ENCODE data around the gene NRXN3. TPM values are rescaled to one million over a fixed set of nuclear protein-coding genes. Genes with fewer than 3 reads are reported as not detected.

The NRXN3 gene
- total and polyA plus RNA-seq, 2 donors (not counting 1 experiment from before 2014, with no cell fraction given): not detected

DNA sequence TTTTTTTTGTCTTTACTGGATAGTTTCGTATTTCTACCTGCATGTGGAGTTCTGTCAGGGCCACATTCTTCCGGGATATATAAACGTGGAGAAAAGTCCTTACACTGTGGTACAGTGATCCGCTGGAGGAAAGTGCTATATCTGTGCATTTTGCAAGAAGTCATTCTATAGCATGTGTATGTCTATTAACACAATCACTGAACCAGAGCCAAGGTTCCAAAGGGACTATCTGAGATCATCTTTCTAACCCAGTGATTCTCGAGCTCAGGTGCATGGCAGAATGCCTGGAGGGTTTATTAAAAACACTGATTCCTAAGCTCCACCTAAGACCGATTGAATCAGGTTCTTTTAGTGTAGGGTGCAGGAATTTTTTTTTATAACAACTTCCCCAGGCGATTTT is 354.0 kb downstream of the NRXN3 start:
- Histone ChIP-seq H2AFZ (ENCODE audit: insufficient read depth, low read depth, low read length, poor library complexity, severe bottlenecking) (no peak overlapping the region), H4K20me1 (ENCODE audit: control insufficient read depth, insufficient read depth, low read length, poor library complexity, severe bottlenecking) (no peaks in the 10 kb centered on the region), H3K4me1 (ENCODE audit: control insufficient read depth in 2 of 2, insufficient read depth in 2 of 2, low read length in 2 of 2) (no peaks in the 10 kb centered on the region), H3K27ac (ENCODE audit: low read length in 2 of 2) (no peak overlapping the region), H3K4me2 (replicated peaks; ENCODE audit: low read depth, low read length, poor library complexity, severe bottlenecking) (no peak overlapping the region), H3K79me2 (ENCODE audit: control insufficient read depth, insufficient read depth, low read length) (no peaks in the 10 kb centered on the region), H3K9me3 (ENCODE audit: control extremely low read depth in 1 of 3, control insufficient read depth in 2 of 3, insufficient read depth in 1 of 3, low read length in 2 of 3) (no peaks in the 10 kb centered on the region), H3K27me3 (replicated peaks in 1 of 4; ENCODE audit: control extremely low read depth in 1 of 4, control insufficient read depth in 3 of 4, insufficient read depth in 4 of 4, low read length in 3 of 4) (no peaks in the 10 kb centered on the region), H3K36me3 (replicated peaks in 1 of 2; ENCODE audit: control extremely low read depth in 1 of 2, control insufficient read depth in 1 of 2, extremely low read depth in 1 of 2, insufficient read depth in 2 of 2, low read length in 1 of 2) (no peaks in the 10 kb centered on the region), H3K9ac (ENCODE audit: low read length) (no peak overlapping the region), H3K4me3 (ENCODE audit: control extremely low read depth in 1 of 5, extremely low read depth in 1 of 5, insufficient read depth in 1 of 5, low read depth in 2 of 5, low read length in 4 of 5) (no peak overlapping the region)
- intact Hi-C loops (cut with micrococcal nuclease): no loop called here
- WGBS (ENCODE audit: insufficient coverage): 90% methylated on average over 3 of the region's 7 CpGs
- Mint-ChIP-seq H3K4me1 (no peaks in the 10 kb centered on the region), H3K27ac (no peak overlapping the region), H3K4me3 (no peak overlapping the region), H3K27me3 (no peaks in the 10 kb centered on the region), H3K9me3 (ENCODE audit: insufficient read depth) (no peaks in the 10 kb centered on the region)
- DNase-seq: no peak
- TF ChIP-seq CTCF (IDR thresholded peaks at IDR 0.05) (no peak), EZH2 (IDR thresholded peaks at IDR 0.05; ENCODE audit: borderline replicate concordance, insufficient read depth, low read depth, low read length, poor library complexity, severe bottlenecking) (no peak)
- CTCF ChIA-PET: no interaction called here
- POLR2A ChIA-PET: no interaction called here
- ATAC-seq (ENCODE audit: low read depth): no peak

DNA sequence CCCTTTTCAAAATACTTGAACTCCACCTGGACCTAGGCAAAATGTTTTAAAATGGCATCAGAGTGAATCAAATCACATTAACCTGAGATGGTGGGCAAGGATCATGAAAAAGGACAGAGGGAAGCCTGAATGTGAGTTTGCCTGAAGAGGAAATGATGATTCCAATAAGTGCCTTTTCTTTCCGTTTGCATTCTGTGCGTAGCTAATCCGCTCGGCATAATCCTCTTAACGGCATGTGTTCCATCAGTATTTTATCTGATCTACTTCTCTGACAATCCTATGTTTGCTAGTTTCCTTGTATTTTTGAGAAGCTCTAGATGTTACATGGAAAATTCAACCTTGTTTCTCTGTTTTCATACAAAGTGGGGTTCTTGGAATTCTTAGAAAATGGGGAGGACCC is 354.6 kb downstream of the NRXN3 start:
- Histone ChIP-seq H3K4me1 (ENCODE audit: control insufficient read depth in 2 of 2, insufficient read depth in 2 of 2, low read length in 2 of 2) (no peaks in the 10 kb centered on the region), H4K20me1 (ENCODE audit: control insufficient read depth, insufficient read depth, low read length, poor library complexity, severe bottlenecking) (no peaks in the 10 kb centered on the region), H3K9me3 (ENCODE audit: control extremely low read depth in 1 of 3, control insufficient read depth in 2 of 3, insufficient read depth in 1 of 3, low read length in 2 of 3) (no peaks in the 10 kb centered on the region), H3K79me2 (ENCODE audit: control insufficient read depth, insufficient read depth, low read length) (no peaks in the 10 kb centered on the region), H3K4me2 (replicated peaks; ENCODE audit: low read depth, low read length, poor library complexity, severe bottlenecking) (no peak overlapping the region), H3K27me3 (replicated peaks in 1 of 4; ENCODE audit: control extremely low read depth in 1 of 4, control insufficient read depth in 3 of 4, insufficient read depth in 4 of 4, low read length in 3 of 4) (no peaks in the 10 kb centered on the region), H2AFZ (ENCODE audit: insufficient read depth, low read depth, low read length, poor library complexity, severe bottlenecking) (no peak overlapping the region), H3K27ac (ENCODE audit: low read length in 2 of 2) (no peak overlapping the region), H3K9ac (ENCODE audit: low read length) (no peak overlapping the region), H3K4me3 (ENCODE audit: control extremely low read depth in 1 of 5, extremely low read depth in 1 of 5, insufficient read depth in 1 of 5, low read depth in 2 of 5, low read length in 4 of 5) (no peak overlapping the region), H3K36me3 (replicated peaks in 1 of 2; ENCODE audit: control extremely low read depth in 1 of 2, control insufficient read depth in 1 of 2, extremely low read depth in 1 of 2, insufficient read depth in 2 of 2, low read length in 1 of 2) (no peaks in the 10 kb centered on the region)
- ATAC-seq (ENCODE audit: low read depth): no peak
- H3K4me3 Mint-ChIP-seq: no peak overlapping the region
- no CpG with 5 or more reads among the region's 5 CpGs for WGBS (ENCODE audit: insufficient coverage)
- ChIA-PET POLR2A (no interaction called here), CTCF (no interaction called here)
- intact Hi-C loops (cut with micrococcal nuclease): no loop called here
- no peaks in the 10 kb centered on the region for H3K4me1 Mint-ChIP-seq
- H3K9me3 Mint-ChIP-seq (ENCODE audit: insufficient read depth): no peaks in the 10 kb centered on the region
- TF ChIP-seq CTCF (IDR thresholded peaks at IDR 0.05) (no peak), EZH2 (IDR thresholded peaks at IDR 0.05; ENCODE audit: borderline replicate concordance, insufficient read depth, low read depth, low read length, poor library complexity, severe bottlenecking) (no peak)
- H3K27ac Mint-ChIP-seq: no peak overlapping the region
- no peaks in the 10 kb centered on the region for H3K27me3 Mint-ChIP-seq
- no peak for DNase-seq
